Stimulated activated CD4-positive, alpha-beta T cell treated with anti-CD3 and anti-CD28 coated beads, TNF-alpha, amount 100 ng/mL, for 1 hour (primary cell): Measurements from ENCODE around the gene SURF1.
"Not testable (repeated sequence)": the region's sequence is repeated elsewhere in the genome, so short reads cannot be mapped to it uniquely, and the experiment has no call there.

Experiments used
- DNase-seq, 3 donors: peaks; one replicate each; pipeline ENCODE4 v3.0.0-alpha.2; 2020; ENCODE audit warnings: low read depth in 3 of 3, low spot score in 1 of 3

The SURF1 gene

DNA sequence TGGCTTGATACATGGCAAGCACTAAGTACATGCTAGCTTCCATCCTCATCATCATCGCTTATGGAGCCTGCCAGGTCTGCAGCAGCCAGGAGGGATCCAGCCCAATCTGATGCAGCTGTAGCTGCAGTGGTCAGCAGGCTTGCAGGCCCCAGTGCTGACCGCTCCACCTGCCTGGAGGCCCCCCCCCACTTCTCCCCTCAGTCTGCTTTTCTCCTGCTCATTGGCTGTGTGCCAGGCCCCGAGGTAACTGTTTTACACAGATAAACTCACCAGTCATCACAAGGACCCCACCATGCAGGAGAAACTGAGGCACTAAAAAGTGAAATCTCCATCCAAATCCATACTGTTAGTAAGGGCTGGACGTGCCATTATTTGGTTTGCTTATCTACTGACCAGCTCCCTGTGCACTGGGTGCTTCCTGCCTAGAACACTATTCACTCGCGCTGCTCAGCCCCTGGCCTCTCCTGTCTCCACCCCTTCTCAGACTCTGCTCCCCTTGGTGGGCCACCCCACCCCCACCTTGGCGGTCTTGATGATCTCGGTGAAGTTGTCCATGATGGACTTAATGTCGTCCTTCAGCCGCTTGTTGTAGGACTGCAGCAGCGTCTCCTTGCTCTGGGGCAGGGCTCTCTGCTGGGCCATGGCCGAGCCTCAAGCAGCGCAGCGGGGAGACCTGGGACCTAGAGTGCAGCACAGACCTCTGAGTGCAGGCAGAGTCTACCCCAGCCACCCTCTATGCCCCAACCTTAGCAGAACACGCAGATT lies 10.1 kb downstream of the SURF1 start:
- no peak for DNase-seq

DNA sequence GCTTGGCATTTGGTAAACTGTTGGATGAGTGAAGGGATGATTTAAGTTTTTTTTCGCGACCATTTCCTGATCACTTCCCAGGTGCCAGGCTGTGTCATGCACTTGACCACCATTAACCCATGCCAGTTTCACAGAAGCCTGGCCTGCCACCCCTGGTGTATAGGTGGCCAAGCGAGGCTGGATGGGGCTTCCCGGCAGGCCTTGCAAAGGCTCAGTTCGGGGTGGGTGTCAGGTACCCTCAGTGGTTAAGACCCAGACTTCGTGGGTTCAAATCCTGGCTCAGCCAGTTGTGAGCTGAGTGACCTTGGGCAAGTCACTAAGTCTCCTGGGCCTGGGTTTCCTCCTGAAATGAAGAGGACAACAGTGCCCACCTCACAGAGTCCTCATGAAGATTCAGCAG lies 10.7 kb downstream of the SURF1 start:
- DNase-seq, result no peak

DNA sequence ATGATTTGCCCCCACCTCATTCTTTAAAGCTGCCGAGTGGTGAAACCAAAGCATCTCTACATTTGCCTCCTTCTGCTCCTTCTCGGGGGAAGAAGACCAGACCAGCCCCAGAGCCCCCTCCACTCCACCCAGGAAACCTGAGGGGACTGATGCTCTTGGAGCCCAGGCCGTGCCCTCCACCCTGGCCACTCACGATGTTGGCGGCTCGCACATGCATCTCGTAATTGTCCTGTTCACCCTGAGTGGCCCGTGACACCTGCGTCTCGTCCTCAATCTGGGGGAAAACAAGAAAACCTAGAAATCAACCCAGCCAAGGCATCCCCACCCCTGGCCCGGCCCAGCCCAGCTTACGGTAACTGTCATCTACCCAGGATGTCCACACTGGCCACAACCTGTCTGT lies 11.3 kb downstream of the SURF1 start:
- no peak for DNase-seq

DNA sequence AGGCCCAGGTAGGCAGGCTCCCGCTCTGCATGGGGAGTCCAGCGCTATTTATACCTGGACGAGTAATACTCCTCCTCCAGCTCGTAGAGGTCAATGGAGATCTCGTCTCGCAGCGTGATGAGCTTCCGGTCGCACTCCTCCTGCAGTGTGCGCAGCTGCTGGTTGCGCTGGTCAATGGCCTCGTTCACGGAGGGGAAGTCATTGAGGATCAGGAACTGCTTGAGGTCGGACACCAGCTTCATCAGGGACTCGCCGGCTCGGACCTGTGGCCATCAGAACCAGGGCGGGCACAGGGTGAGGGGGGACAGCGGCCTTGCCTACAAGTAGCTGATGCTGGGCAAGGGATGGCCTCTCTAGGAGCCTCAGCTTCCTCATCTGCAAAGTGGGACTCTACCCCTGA lies 12.2 kb downstream of the SURF1 start:
- no peak for DNase-seq

DNA sequence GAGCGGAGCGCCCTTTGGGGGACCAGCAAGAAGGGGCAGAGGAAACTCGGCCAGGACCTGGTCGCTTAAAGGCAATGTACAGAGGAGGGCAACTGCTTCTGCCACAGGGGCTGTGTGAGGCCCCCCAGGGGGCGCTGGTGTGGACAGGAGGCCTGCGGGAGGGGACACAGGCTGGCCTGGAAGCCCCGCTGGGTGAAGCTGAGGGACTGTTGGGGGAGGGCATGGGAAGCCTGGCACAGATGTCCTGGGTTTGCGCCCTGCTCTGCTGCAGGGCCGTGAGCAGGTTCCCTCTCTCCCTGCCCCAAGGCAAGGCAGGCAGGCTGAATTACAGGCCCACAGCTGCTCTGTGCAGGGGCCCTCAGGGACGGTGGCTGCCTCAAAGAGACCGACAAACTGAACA lies 13.7 kb downstream of the SURF1 start:
- no peak for DNase-seq

DNA sequence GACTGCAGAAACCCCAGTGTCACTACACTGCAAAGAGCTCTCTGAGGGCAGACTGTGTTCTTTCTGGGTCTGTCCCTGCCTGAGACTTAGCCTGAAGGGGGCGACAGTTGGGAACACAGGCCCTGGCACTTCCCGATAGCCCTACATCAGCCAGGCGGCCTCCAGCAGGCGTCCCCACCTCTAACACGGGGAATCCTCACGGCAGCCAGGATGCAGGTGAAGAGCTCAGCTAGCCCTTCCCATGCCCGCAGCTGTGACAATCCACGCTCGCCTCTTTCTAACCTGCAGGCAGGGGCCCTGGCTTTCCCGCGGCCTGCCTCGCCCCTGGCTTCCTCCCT lies 14.2 kb downstream of the SURF1 start:
- DNase-seq, result no peak

DNA sequence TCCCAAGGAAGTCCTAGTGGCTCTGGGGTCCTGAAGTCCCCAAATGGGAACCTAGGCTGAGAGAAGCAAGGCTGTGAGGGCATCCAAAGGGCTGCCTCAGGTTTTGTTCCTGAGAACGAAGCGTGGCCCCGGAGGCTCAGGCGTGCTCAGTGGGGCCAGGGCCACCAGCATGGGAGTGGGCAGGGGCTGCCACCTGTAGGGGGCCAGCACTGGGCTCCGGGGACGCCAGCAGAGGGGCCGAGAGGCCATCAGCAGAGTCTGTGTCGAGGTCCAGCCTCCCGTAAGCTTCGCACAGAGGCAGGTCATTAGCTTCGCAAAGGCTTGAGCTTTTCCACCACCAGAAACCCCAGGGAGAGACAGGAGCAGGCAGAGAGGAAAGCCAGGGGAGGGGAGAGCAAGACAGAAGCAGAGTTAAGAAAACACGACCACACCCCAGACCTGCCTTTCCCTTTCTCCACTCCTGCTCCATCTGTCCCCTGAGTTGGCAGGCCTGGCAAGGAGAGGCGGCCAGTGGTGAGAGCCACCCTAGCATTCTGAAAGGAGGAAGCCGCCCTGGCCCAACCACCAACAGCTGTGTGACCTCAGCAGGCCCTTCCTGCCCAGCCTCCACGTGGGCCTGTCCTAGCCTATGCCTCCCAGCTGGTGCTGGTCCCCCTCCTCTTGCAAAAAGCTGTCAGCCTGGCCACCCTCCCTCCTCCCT lies 14.8 kb downstream of the SURF1 start:
- no peak for DNase-seq

DNA sequence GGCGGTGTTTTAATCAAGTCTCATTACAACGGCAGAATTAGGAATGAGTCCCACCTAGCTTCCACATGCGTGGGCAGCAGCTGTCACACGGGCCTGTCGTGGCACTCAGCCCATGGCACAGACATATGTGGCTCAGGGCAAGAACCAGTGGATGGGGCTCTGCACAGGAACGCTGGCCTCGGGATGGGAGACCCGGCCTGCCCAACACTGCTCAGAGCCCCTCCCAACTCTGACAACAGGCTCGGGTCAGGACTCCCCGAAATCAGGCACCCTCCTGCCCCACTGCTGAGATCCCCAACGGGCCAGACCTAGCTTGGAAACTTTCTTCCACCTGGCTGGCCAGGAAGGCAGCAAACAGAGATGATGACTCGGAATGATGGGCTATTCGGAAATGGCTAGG lies 15.4 kb downstream of the SURF1 start:
- DNase-seq, result no peak

DNA sequence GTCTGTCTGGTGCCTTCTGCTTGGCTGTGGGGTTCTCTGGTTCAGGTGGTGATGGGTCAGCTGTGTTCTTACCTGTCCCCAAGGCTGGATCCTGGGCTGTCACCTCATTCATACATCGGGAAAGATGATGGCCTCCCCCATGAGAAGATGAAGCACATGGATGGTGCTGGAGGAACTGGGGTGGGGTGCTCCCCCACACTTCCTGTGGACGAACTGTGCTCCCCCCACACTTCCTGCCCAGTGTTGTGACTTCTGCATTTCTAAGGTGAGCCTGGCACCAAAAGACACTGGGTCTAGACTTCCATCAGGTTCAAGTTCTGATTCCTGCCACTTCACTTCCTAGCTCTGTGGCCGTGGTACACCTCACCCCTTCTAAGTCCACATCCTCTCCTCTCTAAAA lies 16.0 kb downstream of the SURF1 start:
- DNase-seq, result no peak

DNA sequence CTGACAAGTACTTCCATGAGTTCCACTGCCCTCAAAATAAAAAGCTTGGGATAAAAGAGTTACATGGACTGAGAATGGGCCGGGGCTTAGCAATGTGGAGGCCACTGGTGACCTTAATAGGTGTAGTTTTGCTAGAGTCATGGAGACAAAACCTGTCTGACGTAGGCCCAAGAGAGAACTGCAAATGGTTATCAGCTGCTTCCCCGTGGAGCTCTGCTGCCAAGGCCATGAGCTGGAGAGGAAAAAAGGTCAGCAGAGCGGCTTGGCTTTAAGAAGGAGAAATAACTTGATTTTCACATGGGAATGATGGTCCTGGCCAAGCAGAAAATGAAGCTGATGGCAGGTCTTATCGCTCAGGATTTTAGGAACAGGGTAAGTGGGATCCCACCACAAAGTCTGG lies 16.6 kb downstream of the SURF1 start:
- no peak for DNase-seq

DNA sequence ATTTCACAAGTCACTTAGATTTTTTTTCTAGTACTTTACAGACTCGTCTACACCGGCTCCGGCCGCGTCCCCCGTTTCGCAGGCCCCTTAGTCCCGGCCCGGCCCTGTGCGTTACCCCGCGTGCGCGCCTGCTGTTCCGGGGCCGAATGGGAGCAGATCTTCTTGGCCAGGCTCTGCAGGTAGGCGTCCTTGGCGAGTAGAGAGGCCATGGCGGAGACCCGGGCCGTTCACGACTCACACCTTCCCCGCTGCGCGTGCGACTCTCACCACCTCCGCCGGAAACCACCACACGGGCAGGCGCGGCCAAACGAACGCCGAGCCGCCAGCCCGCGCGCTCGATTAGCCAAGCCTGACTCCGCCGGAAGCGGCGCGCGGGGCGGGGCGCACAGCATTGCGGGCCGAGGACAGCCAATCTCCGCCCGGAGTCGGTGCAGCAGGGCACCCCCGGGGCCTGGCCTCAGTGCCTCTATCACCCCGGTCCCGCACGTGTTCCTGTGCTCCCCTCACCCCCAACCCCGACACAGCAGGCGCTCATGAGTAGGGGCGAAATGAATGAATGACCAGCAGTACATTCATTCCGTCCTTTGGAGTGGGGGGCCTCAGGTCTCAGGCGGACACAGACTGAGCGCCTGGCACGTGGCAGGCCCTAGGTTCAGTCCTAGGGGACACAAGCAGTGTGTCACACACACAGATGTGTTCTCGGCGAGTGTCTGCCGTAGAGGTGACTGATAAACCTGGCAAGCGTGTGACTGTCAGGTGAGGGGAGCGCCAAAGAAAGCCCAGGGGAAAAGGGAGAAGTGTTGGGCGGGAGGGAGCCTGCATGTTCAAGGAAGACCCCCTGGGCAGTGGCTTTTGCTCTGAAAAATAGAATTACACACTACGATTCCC lies 20.1 kb downstream of the SURF1 start, which contains the start of gene SURF6:
TSS of gene SURF6 (minus strand) at position 265 of the 888 bp plus-strand sequence. CDS start at position 209, 56 bp downstream.
- DNase-seq, result peak; percentile 76 to 89 (median 85)

DNA sequence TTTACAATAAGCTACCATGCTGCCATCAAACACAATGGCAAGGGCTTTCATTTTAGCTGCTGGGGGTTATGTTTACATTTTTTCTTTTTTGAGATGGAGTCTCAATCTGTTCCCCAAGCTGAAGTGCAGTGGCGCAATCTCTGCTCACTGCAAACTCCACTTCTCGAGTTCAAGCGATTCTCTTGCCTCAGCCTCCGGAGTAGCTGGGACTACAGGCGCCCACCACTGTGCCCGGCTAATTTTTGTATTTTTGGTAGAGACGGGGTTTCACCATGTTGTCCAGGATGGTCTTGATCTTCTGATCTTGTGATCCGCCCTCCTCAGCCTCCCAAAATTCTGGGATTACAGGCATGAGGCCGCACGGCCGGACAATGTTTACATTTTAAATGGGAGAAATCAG lies 21.4 kb downstream of the SURF1 start:
- not testable (repeated sequence) for DNase-seq

DNA sequence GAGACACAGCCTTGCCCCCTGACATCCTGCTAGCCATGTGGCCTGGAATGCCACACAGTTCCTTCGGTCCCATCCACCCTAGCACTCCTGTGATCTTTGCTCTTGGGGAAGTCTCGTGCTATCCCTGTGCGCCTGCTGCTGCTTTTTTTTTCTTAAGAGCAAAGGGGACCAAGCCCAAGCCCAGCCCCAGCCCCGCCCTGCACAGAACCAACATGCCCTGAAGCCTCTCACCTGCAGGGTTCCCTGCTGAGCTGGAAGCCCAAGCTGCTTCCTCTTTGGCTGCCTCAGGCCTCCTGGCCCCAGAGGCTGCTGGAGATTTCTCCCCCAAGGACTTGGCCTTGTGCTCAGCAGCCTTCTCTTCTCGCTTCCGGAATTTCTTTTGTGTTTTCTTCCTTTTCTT lies 22.1 kb downstream of the SURF1 start:
- no peak for DNase-seq

DNA sequence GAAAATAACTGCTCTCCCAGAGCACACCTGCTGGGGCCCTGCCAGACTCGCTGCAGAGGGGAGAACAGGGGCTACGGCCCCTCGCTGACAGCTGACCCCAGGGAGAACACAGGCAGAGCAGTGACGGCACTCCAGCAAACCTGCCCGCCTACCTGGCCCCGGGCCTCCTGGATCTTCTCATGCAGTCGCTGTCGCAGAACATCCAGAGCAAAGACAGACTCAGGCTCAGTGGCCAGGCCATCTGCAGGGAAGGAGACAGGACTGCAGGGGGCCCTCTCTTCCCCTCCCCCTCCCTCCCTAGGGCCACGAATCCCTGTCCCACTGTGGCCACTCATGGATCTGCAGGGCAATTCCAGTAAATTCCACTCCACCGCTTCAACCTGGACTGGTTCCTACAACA lies 22.7 kb downstream of the SURF1 start:
- no peak for DNase-seq

DNA sequence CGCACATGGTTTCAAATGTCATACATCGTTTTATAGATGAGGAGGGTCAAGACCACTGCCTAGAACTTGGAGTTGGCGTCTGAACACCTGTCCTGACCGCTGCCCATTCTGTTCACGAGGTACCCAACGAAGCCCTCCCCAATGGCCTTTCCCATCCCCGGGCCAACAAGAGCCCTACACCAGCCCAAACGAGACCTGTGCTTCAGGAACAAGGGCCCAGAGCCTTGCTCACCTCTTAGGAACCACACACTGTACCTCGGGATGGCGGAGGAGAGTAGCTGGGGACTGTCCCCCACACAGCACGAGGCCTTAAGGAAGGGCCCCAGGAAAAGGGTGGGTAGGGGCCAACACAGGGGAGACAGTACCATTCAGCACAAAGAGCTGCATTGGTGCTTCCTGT lies 23.3 kb downstream of the SURF1 start:
- DNase-seq, result no peak

DNA sequence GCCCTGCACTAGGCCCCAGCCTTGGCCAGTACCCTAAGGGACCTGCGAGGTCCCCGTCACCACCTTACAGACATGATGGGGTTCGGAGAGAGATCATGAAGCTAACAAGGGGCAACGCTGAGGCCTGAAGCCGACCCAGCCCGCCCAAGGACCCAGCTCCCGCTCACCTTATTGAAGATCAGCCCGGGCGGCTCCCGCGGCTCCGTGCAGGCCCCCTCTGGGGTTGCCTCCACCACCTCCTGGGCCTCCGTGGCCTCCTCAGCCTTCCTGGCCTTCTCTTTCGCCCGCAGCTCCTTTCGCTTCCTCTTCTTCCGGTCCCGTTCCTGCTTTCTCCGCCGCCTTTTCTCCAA lies 23.9 kb downstream of the SURF1 start:
- no peak for DNase-seq

DNA sequence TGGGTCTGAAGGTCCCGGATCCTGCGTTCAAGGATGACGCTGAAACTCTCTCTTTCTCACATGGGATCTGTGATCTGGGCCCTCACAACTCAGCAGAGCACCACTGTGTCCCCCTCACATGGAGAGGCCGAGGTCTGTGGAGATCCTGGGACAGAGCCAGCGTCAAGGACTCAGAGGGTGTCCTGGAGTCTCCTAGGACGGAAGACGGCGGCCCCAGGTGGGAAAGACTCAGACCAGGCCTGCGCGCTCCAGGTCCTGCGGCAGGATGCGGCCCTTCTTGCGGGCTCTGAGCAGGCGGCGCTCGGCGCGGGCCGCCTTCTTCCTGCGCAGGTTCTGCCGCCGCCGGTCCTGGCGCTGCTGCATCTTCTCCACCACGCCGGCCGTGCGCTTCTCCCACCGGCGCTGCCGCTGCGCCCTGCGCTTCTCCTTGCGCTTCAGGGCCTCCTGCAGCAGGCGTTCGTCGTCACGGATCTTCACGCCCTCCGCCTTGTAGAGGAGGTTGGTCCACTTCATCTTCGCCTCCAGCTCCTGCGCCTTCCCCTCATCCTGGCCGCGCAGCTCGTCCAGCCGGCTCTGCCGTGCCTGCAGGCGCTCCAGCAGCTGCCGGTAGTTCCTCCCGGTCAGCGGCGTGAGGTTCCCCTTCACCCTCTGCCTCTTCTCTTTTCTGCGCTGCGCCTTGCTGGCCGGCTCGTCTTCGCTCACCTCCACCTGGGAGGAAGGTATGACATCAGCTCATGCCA lies 24.5 kb downstream of the SURF1 start:
- no peak for DNase-seq

DNA sequence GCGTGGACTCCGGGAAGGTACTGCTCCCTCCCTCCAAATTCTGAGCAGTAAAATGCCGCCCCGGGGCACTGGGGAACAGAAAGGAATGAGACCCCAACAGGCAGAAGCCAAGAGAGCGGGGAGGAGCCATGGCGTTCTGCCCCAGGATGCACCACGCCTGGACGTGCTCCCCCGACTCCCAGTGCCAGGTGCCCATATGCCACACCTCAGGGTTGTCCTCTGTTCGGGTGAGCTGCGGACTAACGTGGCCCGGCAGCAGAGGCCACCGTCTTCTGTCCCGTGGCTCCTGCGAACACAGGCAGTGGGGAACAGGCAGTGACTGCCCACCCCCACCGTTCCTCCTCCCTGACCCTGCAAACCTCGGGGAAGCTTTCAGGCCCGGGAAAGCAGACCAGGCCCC lies 25.1 kb downstream of the SURF1 start:
- no peak for DNase-seq

DNA sequence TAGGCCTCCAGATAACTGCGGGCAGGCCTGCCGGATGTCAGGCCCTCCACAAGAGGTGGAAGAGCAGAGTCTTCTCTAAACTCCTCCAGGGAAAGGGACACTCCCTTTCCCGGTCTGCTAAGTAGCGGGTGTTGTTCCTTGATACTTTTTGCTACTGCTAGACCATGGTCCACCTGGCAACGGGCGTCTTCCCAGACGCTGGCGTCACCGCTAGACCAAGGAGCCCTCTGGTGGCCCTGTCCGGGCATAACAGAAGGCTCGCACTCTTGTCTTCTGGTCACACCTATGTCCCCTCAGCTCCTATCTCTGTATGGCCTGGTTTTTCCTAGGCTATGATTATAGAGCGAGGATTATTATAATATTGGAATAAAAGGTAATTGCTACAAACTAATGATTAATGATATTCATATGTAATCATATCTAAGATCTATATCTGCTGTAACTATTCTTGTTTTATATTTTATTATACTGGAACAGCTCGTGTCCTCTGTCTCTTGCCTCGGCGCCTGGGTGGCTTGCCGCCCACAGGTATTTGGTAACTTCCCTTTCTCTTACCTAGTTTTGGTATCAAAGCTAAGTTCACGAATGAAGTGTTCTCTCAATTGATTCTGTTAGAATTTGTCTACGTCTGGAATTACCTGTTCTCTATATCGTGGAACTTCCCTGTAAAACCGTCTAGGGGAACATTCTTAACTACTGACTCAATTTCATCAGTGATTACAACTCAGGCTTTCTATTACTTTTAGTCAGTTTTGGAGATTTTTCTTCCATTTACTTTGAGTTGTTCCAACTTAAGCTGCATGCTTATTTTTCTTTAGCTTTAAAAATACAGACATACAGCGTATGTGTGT lies 26.8 kb downstream of the SURF1 start:
- DNase-seq, result not testable (repeated sequence)

DNA sequence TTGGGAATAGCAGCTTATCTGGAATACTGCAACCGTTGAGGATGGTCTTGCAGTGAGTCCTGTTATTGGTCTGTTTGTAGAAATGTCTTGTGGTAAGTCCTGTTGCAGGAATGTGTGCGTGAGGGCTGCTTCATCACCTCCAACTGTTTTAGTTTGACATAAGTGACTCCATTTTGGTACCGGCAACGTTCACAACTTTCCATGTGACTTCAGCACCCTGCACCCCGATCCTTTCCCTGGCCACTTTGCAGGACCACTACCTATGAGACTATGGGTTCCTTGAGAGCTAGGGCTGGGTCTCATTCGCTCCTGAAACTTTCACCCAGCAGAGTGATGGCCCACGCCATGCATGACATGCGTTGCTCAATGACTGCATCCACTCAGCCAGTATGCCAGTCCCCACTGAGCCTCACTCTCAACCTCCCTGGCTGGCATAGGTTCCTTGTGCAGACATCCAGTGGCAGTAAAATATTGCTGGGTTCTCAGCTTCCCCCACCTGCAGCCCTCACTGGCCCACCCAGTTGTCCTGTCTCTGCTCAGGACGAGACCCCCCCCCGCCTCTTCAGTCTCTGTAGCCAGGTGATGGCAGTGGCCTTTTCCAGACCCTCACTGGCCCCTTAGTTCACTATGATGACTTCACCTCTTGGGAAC lies 28.3 kb downstream of the SURF1 start:
- DNase-seq, result no peak
